Right lobe of liver (tissue), 6 donors: ENCODE results near the gene DNAJC24. TPM values are rescaled to one million over a fixed set of nuclear protein-coding genes. Genes with fewer than 3 reads are reported as not detected.

ENCODE experiments used
- ATAC-seq, 4 donors: fragments of 200-7000 bp; cut with Tn5 transposase; one replicate each; pipeline ENCODE4 v1.9.1; 2020; ENCODE audit warnings: mild to moderate bottlenecking in 4 of 4, moderate library complexity in 4 of 4
- DNase-seq, 3 donors: peaks; one replicate each; pipeline ENCODE4 v3.0.0-alpha.2; 2020
- H3K27ac ChIP-seq, 3 donors: fragments of 200-600 bp; one replicate each; pipeline ENCODE4 v1.8.0; 2022
- H3K27me3 ChIP-seq, 2 donors: fragments of 200-600 bp; one replicate each; pipeline ENCODE4 v1.8.0; 2022
- H3K36me3 ChIP-seq, 4 donors: fragments of 200-600 bp; sonication (generic) in 1 of 4; one replicate each; pipeline versions ENCODE4 v1.5.1 to v1.8.0; 2017 to 2022; ENCODE audit warnings: control low read depth in 1 of 4
- H3K4me1 ChIP-seq, 4 donors: fragments of 200-600 bp; sonication (generic) in 1 of 4; one replicate each; pipeline versions ENCODE4 v1.5.1 to v1.8.0; 2017 to 2022; ENCODE audit warnings: control low read depth in 1 of 4
- H3K4me3 ChIP-seq, 3 donors: fragments of 200-600 bp; one replicate each; pipeline ENCODE4 v1.8.0; 2022
- H3K9me3 ChIP-seq, 4 donors: fragments of 200-600 bp; sonication (generic) in 1 of 4; one replicate each; pipeline versions ENCODE4 v1.5.1 to v1.8.0; 2017 to 2022; ENCODE audit warnings: control low read depth in 1 of 4
- CTCF ChIP-seq, 4 donors: fragments of 200-600 bp in 3 of 4; fragments of 450-650 bp in 1 of 4; IDR thresholded peaks; one replicate each; pipeline versions ENCODE4 v1.5.1 to v1.8.0; 2016 to 2022; ENCODE audit warnings: antibody characterized with exemption in 4 of 4, mild to moderate bottlenecking in 2 of 4
- POLR2A ChIP-seq: fragments of 450-650 bp; IDR thresholded peaks from one replicate; pipeline ENCODE4 v1.6.1; 2017; ENCODE audit warnings: antibody characterized with exemption, mild to moderate bottlenecking
- WGBS: methylation state at CpG from one replicate; pipeline ENCODE4 v1.1.6; 2018; ENCODE audit warnings: low coverage, low lambda C conversion rate; ENCODE audit not compliant: insufficient coverage; ENCODE audit errors: missing lambda C conversion rate; 5-methylcytosine and 5-hydroxymethylcytosine counted together
- intact Hi-C, 2 donors: fragments of 100-400 bp; cut with DNase I; formaldehyde crosslinking; loops; one replicate each; pipeline versions ENCODE4 v1.11.2 to v1.14.1; 2022
- total RNA-seq, 6 experiments: library from RNA; depleted of rRNA in 2 of 6; stranded (reverse); fragments of >200 nt in 2 of 6; fragmentation: NEBNext Ultra II Directional in 3 of 6; extraction: Animal tissue kit (Norgen Biotek cat#: 25700) in 3 of 6; gene quantifications; one replicate each; pipeline versions ENCODE4 v1.1.0 to v1.2.4, GENCODE V29; 2016 to 2023
- donor health status: DM: no; HTN: yes; CAD: no.
- donor health status: DM: no; HTN: no; CAD: no.
- donor health status: DM: no; HTN: no; CAD: no.
- donor health status: DM: no; HTN: yes; CAD: no.
- donor health status: DM: no; HTN: yes; CAD: no.

The DNAJC24 gene
- total RNA-seq, 6 experiments from 2014 or later: 3.9 to 12.4 (median 7.2) TPM

- no peak overlapping the region for H3K27ac ChIP-seq
- DNase-seq (no peak), ATAC-seq (no peak)
- H3K36me3 ChIP-seq: no peaks in the 10 kb centered on the region
- TF ChIP-seq POLR2A: no peak
- TF ChIP-seq CTCF (IDR thresholded peaks at IDR 0.05): no peak
- no peak overlapping the region for H3K4me3 ChIP-seq
- H3K9me3 ChIP-seq: no peaks in the 10 kb centered on the region
- intact Hi-C loops: no loop called here
- no peaks in the 10 kb centered on the region for H3K27me3 ChIP-seq
- no peaks in the 10 kb centered on the region for H3K4me1 ChIP-seq
Measured at GRCh38 chr11:31441296-31441695, 71.6 kb downstream of the DNAJC24 start.

- intact Hi-C loops: no loop called here
- no peak for DNase-seq
- TF ChIP-seq CTCF (IDR thresholded peaks at IDR 0.05) (no peak), POLR2A (no peak)
- H3K9me3 ChIP-seq: no peaks in the 10 kb centered on the region
- no peaks in the 10 kb centered on the region for H3K27me3 ChIP-seq
- no peak for ATAC-seq
- H3K27ac ChIP-seq: no peak overlapping the region
- no peaks in the 10 kb centered on the region for H3K36me3 ChIP-seq
- H3K4me1 ChIP-seq: no peaks in the 10 kb centered on the region
- 54% methylated on average over 2 of the region's 2 CpGs for WGBS
- no peak overlapping the region for H3K4me3 ChIP-seq
Measured at GRCh38 chr11:31442086-31442485, 72.4 kb downstream of the DNAJC24 start.

GRCh38 chr11:31443802-31444201 lies 74.1 kb downstream of the DNAJC24 start:
- no peak overlapping the region for H3K27ac ChIP-seq
- H3K4me3 ChIP-seq: no peak overlapping the region
- H3K9me3 ChIP-seq: no peaks in the 10 kb centered on the region
- no peaks in the 10 kb centered on the region for H3K36me3 ChIP-seq
- TF ChIP-seq POLR2A (no peak), CTCF (IDR thresholded peaks at IDR 0.05) (no peak)
- ATAC-seq (no peak), DNase-seq (no peak)
- no peaks in the 10 kb centered on the region for H3K4me1 ChIP-seq
- intact Hi-C loops: no loop called here
- WGBS: 86% methylated on average over 3 of the region's 3 CpGs
- no peaks in the 10 kb centered on the region for H3K27me3 ChIP-seq

GRCh38 chr11:31445621-31446020 lies 76.0 kb downstream of the DNAJC24 start:
- no peaks in the 10 kb centered on the region for H3K27me3 ChIP-seq
- no peaks in the 10 kb centered on the region for H3K36me3 ChIP-seq
- H3K27ac ChIP-seq: no peak overlapping the region
- 93% methylated on average over 4 of the region's 4 CpGs for WGBS
- no peaks in the 10 kb centered on the region for H3K9me3 ChIP-seq
- DNase-seq (no peak), ATAC-seq (no peak)
- TF ChIP-seq CTCF (IDR thresholded peaks at IDR 0.05): no peak
- H3K4me1 ChIP-seq: no peaks in the 10 kb centered on the region
- H3K4me3 ChIP-seq: no peak overlapping the region
- intact Hi-C loops: no loop called here

- H3K4me3 ChIP-seq: no peak overlapping the region
- no peaks in the 10 kb centered on the region for H3K4me1 ChIP-seq
- whole genome bisulfite sequencing: 86% methylated on average over 2 of the region's 2 CpGs
- no peak overlapping the region for H3K27ac ChIP-seq
- no peaks in the 10 kb centered on the region for H3K9me3 ChIP-seq
- no peak for TF ChIP-seq CTCF (IDR thresholded peaks at IDR 0.05)
- no peaks in the 10 kb centered on the region for H3K36me3 ChIP-seq
- ATAC-seq (no peak), DNase-seq (no peak)
- no peaks in the 10 kb centered on the region for H3K27me3 ChIP-seq
- intact Hi-C loops: no loop called here
Measured at GRCh38 chr11:31449040-31449439, 79.4 kb downstream of the DNAJC24 start.
